HG03457 (cell line): ENCODE results near the gene SDK2.

Source experiments
- ATAC-seq: cut with Tn5 transposase; IDR thresholded peaks from one replicate; pipeline ENCODE4 v1.9.1; 2021; ENCODE audit warnings: moderate number of reproducible peaks; ENCODE audit not compliant: unreplicated experiment

The SDK2 gene

DNA sequence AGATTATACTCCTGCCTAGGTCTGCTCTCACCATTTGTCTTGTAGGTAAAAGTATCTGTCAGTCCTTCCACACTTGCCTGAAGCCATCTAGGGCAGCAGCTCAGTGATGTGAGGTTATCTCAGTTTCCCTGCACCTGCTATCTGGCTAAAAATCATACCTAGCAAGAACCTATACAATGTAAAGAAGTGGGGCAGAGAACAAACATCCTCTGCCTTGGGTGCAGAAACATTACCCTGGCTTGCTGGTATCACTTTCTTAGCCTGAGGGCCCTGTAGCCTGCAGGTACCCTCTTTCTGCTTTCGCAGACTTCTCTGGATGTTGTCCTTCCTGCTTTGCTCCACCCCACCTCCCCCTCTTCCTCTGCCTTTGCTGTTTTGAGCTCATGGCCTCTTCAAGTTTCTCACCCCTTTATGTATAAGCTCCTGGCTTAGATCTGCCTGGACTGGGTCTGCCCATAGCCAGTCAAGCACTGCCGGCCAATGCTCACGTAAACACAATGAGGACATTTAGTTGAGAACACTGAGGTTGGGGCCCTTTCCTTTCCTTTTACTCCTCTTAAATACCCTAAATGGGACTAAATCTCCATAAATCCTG, 8.7 kb upstream of the SDK2 start:
- ATAC-seq: no peak

- no peak for ATAC-seq
Measured at GRCh38 chr17:73650617-73651200, 6.5 kb upstream of the SDK2 start.

DNA sequence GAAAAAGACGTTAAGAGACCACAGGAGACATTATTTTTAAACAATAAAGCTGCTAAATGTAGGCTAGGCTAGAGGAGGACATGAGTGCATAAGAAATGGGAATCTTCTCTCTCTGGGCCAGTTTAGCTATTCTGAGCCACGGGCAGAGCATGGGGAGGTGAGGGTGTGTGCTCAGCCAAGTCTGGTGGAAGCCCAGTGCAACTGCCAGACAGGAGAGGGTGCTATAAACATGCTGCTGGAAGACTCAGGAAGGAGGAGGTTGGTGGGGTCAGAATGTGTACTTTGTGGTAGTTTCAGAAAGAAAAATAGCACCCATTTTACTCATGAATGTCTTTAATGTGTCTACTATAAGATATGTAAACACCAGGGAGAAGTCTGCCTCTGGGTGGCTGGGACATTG, 5.9 kb upstream of the SDK2 start:
- ATAC-seq: no peak

GRCh38 chr17:73648974-73649373, 4.7 kb upstream of the SDK2 start:
- no peak for ATAC-seq

DNA sequence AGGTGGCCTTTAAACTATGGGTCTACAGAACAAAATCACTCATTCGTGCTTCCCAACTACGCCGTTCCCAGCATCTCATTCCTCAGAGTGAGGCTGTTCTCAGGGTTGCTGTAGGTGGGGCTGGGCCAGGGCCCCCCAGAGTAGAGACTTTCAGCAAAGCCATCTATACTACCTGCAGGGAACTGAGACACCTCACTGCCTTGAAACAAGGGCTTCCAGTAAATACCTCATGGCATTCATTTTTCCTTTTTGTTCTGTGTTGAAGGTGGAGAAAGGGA, 4.2 kb upstream of the SDK2 start:
- ATAC-seq: no peak

DNA sequence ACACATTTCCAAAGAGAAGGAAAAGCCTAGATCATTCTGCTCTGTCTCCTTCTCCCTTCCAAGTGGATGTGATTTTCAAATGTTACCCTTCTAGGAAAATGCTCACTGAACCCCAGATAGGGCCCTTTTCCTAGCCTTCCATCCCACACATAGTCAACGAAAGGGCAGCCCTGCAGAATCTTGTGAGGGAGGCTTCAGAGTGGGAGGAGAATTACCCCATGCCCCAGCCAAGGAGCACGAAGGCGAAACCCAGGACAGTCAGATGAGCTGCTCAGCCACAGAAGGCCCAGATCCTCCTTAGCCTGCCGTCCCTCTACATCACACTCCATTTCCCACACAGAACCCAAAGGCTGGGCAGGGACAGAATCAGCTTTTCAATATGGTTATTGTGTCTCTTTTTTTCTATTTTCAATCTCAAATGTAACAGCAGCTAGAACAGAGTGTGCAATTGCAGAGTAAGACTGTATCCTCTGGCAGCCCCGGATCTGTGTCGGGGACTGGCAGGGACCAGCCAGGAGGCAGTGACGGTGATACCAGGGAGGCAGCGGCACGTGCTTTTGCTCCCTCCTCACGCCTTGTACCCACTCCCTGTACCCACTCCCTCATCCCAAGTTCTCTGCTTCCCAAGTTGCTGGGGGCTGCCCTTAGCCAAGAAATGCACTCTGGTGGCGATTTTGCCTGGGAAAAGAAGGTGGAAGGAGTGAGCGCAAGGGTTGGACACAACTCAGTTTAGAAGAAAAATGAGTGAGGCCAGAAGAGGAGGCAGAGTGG, 3.7 kb upstream of the SDK2 start:
- no peak for ATAC-seq

DNA sequence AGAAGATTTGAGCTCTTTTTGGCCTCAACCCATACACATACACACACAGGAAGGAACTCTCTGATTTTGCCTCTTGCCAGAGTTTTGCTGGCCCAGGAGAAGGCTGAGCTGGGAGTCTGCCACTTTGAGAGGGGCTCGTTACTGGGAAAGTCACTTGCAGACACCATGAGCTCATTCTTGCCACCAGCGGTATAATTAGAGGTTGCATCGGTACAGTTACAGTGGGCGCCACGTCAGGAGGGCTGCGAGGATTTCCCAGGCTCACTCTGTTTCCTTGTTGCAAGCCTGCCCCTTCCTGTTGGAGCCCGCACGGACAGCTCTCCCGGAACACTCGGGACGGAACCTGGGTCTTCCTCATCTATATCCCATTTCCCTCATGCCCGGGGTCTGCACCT, 3.1 kb upstream of the SDK2 start:
- ATAC-seq: no peak

- no peak for ATAC-seq
Measured at GRCh38 chr17:73646409-73647300, 2.4 kb upstream of the SDK2 start.

DNA sequence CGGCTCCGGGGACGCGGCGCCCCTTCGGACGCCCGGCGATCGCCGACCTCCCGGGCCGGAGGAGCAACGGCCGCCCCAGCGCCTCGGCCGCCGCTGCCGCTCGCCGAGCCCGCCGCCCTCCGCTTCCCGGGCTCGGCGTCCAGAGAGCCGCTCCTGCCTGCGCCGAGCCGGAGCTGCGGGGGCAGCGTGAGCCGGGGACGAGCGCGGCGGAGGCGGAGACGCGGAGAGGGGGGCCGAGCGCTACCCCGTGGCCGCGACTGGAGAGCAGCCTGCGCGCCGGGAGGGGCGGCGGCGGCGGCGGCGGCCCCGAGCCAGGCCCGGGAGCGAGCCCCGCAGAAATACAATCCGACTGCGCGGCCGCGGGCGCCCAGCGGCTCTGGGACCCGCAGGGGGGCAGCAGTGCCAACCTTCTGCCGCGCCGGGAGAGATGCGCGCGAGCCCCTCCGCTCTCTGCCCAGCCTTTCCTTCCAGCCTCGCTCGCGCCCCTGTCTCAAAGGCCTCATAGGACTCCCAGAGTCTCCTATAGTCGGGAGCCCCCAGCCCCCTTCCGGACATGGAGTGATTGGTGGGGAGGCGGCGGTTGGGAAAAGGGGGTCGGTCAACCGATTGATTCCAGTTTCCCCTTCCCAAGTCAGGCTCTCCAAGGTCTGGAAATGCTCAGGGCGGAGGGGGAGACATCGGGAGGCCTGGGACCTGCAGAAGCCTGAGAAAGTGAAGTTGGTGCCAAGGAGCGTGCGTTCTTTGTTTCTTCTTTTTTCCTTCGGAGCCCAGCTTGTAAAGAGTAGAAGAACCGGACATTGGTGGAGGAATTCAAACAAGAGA, 1.0 kb upstream of the SDK2 start:
- no peak for ATAC-seq

GRCh38 chr17:73643852-73644144, 447 bp downstream of the SDK2 start:
- no peak for ATAC-seq

DNA sequence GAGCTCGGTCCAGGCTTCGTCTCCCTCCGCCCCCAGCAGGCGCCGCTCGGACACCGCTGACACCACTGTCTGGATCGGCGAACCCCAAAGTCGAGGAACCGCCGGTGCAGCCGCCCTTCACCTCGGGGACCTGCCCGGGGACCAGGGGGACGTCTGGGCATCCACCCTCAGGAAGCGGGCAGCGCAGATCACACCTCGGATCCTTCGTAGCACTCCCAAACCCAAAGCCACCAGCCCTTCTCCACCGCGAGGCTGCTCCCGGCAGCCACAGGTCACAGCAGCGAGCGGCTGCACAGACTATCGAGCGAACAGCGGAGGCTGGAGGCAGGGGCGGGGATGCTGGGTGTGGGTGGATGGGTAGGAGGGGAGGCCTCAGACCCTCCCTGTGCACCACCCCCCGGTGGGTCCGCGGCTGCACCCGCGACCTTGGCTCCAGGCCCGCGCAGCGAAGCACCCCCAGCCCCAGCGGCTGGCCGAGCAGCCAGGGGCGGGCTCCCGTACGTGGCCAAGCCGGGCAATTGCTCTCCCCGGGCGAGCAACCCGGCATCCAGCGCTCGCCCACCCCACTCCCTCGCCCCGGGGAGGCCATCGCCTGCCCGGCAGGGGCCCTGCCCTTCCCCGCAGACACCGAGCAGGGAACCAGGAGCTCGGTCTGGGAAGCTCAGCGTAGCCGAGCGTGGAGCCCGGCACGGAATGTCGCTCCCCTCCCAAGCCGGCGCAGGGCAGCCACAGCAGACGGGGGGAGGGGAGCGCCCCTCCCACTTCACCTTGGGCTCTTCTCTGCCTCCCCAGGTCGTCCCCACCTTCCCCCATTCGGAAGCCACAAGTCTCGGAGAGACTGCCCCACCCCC, 1.0 kb downstream of the SDK2 start:
- no peak for ATAC-seq

DNA sequence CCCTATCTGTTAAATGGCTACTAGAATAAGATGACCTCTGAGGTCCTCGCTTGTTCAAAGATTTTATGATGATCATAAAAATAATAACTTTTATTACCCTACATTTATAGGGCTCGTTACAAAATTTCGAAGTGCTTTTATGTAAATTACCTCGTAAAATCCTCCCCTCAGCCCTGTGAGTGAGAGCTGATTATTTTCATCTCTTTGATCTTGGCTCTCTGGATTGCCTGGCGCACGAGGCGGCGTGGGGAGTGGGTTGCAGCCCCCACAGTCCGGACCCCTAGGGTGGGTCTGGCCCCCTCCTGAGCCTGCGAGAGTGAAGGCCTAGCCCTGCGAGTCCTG, 1.6 kb downstream of the SDK2 start:
- no peak for ATAC-seq

- no peak for ATAC-seq
Measured at GRCh38 chr17:73641826-73642600, 2.2 kb downstream of the SDK2 start.

DNA sequence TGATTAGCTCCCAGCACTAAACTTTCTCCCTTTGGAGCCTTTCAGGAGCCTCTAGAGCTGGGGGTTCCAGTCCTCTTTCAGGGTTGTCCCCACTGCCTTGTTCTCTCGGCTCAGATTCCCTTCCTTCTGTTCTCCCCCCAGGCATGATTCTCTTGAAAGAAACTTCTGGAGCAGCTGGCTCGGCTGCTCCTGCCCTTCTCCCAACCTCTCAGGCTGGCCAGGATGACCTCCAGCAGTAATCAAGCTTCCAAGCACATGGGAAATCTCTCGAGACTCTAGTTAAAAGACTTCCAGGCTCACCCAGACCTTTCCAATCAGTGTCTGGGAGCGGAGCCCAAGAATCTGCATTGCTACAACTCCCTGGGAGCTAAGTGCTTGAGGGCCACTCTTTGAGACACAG, 3.6 kb downstream of the SDK2 start:
- no peak for ATAC-seq

DNA sequence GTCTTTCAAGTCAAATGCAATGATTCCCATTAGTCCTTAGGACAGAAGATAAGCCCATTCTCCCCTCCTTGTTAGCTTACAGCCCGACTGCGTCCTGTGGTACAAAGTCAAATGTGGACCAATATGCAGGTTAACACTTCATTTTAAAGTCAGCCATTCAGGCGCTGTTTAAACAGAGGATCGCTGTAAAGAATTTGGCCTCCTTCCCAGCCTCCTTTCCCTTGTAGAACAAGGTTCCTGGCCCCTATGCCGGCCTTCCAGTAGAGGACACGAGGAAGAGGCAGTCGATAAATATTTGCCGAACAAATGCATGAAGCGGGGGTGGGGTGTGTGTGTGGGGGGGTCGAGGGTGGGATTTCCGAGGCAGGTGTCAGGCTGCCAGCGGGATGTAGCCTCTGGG, 4.3 kb downstream of the SDK2 start:
- ATAC-seq: no peak

- no peak for ATAC-seq
Measured at GRCh38 chr17:73639322-73639721, 4.9 kb downstream of the SDK2 start.

- ATAC-seq: no peak
Measured at GRCh38 chr17:73638556-73638955, 5.7 kb downstream of the SDK2 start.

DNA sequence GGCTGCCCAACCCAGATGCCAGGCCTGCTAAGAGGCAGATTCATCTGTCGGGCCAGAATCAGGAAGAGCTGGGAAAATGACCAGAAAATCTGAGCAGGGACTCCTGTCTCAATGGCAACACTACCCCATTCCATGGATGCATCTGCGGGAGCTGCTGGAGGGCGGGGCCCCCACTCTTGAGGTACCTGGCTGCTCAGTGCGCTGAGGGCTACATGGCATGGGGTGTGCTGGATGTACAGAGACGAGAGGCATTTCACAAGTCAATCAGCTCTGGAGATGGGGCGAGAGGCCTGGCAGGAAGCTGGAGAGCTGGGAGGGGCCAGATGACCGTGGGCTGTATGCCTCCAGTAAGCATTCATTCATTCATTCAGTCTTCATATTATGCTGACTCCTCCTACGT, 6.4 kb downstream of the SDK2 start:
- no peak for ATAC-seq

DNA sequence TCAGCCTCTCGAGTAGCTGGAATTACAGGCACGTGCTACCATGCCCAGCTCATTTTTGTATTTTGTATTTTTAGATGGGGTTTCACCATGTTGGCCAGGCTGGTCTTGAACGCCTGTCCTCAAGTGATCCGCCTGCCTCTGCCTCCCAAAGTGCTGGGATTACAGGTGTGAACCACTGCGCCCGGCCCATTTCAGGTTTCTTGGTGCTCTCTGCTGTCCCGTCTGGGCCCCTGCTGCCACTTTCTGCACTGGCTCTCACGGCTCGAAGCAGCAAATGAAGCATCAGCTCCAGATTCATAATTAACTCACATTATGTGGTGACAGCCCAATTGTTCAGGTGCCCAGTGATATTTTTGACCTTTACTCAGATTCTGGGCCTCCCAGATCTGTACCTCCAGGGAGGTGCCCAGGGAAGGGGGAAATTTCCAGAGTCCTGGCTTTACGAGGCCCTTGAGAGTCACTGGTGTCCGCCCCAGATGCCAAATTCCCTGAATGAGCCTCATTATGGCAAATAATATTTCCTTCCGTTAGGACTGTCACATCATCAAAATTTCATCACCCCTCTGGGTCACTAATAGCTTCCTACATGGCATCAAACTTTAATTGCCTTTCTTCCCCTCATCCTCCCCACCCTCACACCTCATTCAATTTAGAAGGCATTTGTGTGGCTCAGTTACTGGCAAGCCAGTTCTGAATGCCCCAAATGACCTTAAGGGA, 9.0 kb downstream of the SDK2 start:
- no peak for ATAC-seq
